Thoracic aorta (tissue), 2 donors: ENCODE measurements around the gene ZBTB7C. TPM values are rescaled to one million over a fixed set of nuclear protein-coding genes. Genes with fewer than 3 reads are reported as not detected.

Experiments used
- ATAC-seq: fragments of 150-250 bp; one replicate; pipeline ENCODE4 v1.8.0; 2017; ENCODE audit warnings: low read depth; ENCODE audit not compliant: insufficient number of reproducible peaks, low FRiP score
- DNase-seq: peaks from one replicate; pipeline ENCODE4 v3.0.0-alpha.2; 2020; ENCODE audit warnings: low spot score
- H3K27ac ChIP-seq, 2 donors: fragments of 200-600 bp; sonication (generic); 1 replicate in 1 of 2; 2 replicates in 1 of 2; pipeline ENCODE4 v1.5.1; 2016; ENCODE audit warnings: mild to moderate bottlenecking in 2 of 2, moderate library complexity in 2 of 2
- H3K27me3 ChIP-seq: fragments of 200-600 bp; sonication (generic); replicated peaks from 2 replicates; pipeline ENCODE4 v1.6.0; 2016; ENCODE audit warnings: mild to moderate bottlenecking; ENCODE audit not compliant: insufficient read depth
- H3K36me3 ChIP-seq: fragments of 200-600 bp; sonication (generic); one replicate; pipeline ENCODE4 v1.5.1; 2016
- H3K4me1 ChIP-seq, 2 donors: fragments of 200-600 bp; sonication (generic); 1 replicate in 1 of 2; 2 replicates in 1 of 2; pipeline versions ENCODE4 v1.5.1 to v1.6.0; 2016; ENCODE audit warnings: low read depth in 2 of 2, mild to moderate bottlenecking in 1 of 2; ENCODE audit not compliant: control insufficient read depth in 1 of 2
- H3K4me3 ChIP-seq: fragments of 200-600 bp; sonication (generic); 2 replicates; pipeline ENCODE4 v1.5.1; 2016; ENCODE audit warnings: mild to moderate bottlenecking
- H3K9me3 ChIP-seq: fragments of 200-600 bp; sonication (generic); 2 replicates; pipeline ENCODE4 v1.5.1; 2016
- CTCF ChIP-seq: fragments of 200-600 bp; sonication (generic); IDR thresholded peaks from one replicate; pipeline ENCODE4 v1.5.1; 2019; ENCODE audit warnings: antibody characterized with exemption
- total RNA-seq, 2 donors: library from RNA; depleted of rRNA; stranded (reverse); fragments of >200 nt; gene quantifications; one replicate each; pipeline versions ENCODE4 v1.1.0 to v1.2.3, GENCODE V29; 2016

The ZBTB7C gene
- total RNA-seq, 2 donors from 2014 or later: 9.6 to 10.9 TPM

- no peak for TF ChIP-seq CTCF
- Histone ChIP-seq H3K9me3 (no peaks in the 10 kb centered on the region), H3K27me3 (no peaks in the 10 kb centered on the region), H3K4me3 (no peak overlapping the region), H3K36me3 (no peaks in the 10 kb centered on the region), H3K27ac (no peak overlapping the region), H3K4me1 (no peaks in the 10 kb centered on the region)
- DNase-seq (no peak), ATAC-seq (no peak)
Measured at GRCh38 chr18:47981320-47981719, 427.9 kb downstream of the ZBTB7C start.

- no peaks in the 10 kb centered on the region for H3K27me3 ChIP-seq
- no peak for TF ChIP-seq CTCF
- H3K4me3 ChIP-seq: no peak overlapping the region
- no peaks in the 10 kb centered on the region for H3K36me3 ChIP-seq
- no peak overlapping the region for H3K27ac ChIP-seq
- H3K9me3 ChIP-seq: no peaks in the 10 kb centered on the region
- ATAC-seq (no peak), DNase-seq (no peak)
- no peaks in the 10 kb centered on the region for H3K4me1 ChIP-seq
Measured at GRCh38 chr18:47979611-47980200, 429.5 kb downstream of the ZBTB7C start.

- ATAC-seq (no peak), DNase-seq (no peak)
- TF ChIP-seq CTCF: no peak
- H3K4me1 ChIP-seq: no peaks in the 10 kb centered on the region
- H3K27ac ChIP-seq: no peak overlapping the region
- no peaks in the 10 kb centered on the region for H3K27me3 ChIP-seq
- no peak overlapping the region for H3K4me3 ChIP-seq
- no peaks in the 10 kb centered on the region for H3K9me3 ChIP-seq
- no peaks in the 10 kb centered on the region for H3K36me3 ChIP-seq
Measured at GRCh38 chr18:47978603-47979002, 430.6 kb downstream of the ZBTB7C start.

- no peak overlapping the region for H3K27ac ChIP-seq
- DNase-seq: no peak
- no peaks in the 10 kb centered on the region for H3K27me3 ChIP-seq
- H3K4me3 ChIP-seq: no peak overlapping the region
- H3K4me1 ChIP-seq: no peaks in the 10 kb centered on the region
- H3K36me3 ChIP-seq: no peaks in the 10 kb centered on the region
- ATAC-seq: no peak
- TF ChIP-seq CTCF: no peak
- no peaks in the 10 kb centered on the region for H3K9me3 ChIP-seq
Measured at GRCh38 chr18:47978141-47978540, 431.0 kb downstream of the ZBTB7C start.

Other genes with a start within 250 kb of the ZBTB7C start
- gene CTIF, start 129.6 kb upstream of the ZBTB7C start, total RNA-seq: 100 to 1,000 TPM in 1 of 2 donors, 10 to 100 TPM in 1; 63.3 to 125 TPM